ENCODE measurements around the gene TUBB1.
"Not testable (repeated sequence)": the region's sequence is repeated elsewhere in the genome, so short reads cannot be mapped to it uniquely, and the experiment has no call there.

TUBB1 gene

DNA sequence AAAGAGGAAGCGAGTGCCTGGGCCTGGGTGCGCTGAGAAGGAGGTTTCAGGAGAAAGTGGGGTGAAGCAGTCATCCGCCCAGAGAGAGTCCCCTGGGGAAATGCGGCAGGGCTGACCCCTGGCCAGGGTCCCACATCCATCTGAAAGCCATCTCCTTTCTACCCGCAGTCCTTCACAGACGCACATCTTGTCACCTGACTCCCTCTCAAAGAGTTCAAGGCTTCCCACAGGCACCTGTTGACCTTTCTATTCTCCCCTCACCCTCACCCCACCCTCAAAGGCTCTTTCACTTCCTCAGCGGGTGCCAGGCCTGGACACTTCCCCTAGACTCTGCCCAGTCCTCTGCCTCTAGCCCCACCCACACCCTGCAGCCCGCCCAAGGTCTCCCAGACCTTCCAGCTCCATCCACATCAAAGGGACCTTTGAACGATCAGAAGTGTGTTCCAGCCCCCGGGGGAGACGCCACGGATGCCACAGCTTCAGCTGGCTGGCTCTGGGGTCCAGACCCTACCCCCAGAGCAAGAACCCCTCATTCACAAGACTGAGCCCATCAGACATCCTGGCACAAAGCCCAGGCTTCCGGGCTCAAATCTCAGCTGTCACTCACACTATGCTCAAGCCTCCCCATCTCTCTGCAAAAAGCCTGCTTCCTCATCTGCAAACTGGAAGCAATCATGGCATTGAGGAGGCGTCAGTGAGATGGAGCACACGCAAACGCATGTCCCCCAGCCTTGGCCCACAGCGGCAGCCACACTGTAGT is 14.3 kb upstream of the TUBB1 start:
- peak; percentile 86 for FAIRE-seq
- DNase-seq (ENCODE audit: insufficient read length, low spot score), result no peak

DNA sequence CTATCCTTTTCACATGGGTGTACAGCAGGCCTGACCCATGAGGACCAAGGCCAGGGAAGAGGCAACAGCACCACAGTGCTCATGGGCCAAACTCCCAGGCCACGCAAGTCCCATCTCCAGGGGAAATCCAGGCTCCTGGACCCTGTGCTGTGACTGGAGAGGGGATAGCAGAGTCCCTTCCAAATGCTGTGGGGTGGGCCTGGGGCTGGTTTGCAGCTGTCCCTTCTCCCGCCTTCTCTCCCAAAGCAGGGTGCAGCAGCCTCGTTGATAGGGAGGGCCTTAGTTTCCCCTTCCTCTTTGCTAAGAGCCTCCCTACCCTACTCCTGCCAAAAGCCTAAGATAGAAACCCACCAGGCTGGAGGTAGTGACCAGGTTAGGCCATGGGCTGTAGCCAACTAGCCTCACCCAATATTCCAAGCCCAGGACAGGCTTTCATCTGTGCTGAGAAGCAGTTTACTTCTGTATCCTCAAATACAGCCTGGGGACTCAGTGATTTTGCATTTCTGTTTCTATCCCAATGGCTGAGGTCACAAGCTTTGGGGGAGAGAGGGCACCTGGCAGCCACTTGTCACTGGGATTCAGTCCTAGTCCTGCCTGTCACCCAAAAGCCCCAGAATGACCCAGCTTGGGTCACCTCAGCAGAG is 13.6 kb upstream of the TUBB1 start:
- FAIRE-seq, result peak; percentile 23
- no peak for DNase-seq (ENCODE audit: insufficient read length, low spot score)

DNA sequence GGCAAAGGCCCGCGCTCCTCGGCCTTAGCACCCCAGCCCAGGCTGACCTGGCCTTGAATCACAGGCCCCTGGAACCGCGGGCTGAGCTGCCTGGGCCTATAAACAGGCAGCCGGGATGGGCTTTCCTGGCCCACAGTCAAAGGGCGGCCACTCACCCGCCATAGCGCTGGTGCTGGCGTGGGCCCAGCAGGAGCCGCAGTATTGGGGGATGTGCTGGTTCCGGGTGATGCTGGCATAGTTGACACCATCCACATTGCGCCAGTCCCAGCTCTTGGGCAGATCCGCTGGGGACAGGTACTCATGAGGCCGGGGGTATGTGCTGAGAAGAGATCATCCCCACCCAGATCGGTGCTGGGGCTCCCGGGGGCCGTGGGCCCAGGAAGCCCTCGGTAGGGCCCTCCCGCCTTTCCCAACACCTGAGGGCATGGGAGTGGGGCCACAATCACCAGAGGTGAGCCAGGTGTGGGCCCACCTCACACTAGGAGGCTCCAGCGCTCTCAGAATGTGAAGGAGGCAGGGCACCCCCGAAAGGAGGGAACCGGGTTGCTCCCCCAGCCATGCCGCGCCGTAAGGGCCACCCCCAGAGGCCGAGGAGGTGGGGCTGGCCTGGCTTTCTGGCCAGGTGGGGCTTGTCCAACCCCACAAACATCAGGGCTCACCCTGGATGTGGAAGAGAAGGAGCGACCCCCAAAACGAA is 12.9 kb upstream of the TUBB1 start:
- no peak for DNase-seq (ENCODE audit: insufficient read length, low spot score)
- peak; percentile 20 for FAIRE-seq

DNA sequence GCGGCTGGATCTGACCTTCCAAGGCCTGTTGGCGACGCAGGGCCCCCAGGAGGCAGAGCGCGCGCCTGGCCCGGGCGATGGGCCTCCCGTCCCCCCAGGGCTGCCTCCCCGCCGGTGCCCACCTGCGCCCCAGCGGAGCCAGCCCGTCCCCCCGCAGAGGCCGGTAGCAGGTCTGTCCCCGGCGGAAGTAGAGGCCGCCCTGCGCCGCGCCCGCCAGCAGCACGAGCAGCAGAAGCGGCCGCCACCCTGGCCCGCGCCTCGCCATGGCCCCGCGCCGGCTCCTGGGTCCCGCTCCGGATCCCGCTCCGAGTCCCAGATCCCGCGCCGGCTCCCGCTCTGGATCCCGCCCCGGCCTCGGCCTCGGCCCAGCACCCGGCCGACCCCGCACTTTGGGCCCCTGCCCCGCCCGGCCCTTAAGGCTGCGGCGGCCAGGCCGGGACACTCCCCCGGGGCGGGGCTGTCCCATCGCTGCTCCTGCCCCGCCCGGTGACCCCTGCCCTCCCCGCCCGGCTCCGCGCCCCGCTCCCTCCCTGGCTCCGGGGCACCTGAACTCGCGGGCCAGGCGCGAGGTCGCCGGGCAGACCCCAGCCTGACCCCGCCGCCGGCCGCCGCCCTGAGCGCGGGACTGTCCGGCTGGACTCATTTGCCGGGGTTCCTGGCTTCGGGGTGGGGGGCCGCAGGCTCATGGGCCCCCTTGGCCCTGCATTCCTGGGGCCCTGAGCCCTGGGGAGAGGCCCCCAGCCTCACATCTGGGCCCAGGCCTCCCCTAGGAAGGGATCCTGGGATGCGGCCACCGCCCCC is 12.2 kb upstream of the TUBB1 start, which contains the start of gene CTSZ:
CTSZ (minus strand) TSS at position 391 of the 801 bp plus-strand sequence; CDS start at position 265, 126 bp downstream.
- FAIRE-seq (peak; percentile 94), DNase-seq (ENCODE audit: insufficient read length, low spot score) (peak; percentile 91)

DNA sequence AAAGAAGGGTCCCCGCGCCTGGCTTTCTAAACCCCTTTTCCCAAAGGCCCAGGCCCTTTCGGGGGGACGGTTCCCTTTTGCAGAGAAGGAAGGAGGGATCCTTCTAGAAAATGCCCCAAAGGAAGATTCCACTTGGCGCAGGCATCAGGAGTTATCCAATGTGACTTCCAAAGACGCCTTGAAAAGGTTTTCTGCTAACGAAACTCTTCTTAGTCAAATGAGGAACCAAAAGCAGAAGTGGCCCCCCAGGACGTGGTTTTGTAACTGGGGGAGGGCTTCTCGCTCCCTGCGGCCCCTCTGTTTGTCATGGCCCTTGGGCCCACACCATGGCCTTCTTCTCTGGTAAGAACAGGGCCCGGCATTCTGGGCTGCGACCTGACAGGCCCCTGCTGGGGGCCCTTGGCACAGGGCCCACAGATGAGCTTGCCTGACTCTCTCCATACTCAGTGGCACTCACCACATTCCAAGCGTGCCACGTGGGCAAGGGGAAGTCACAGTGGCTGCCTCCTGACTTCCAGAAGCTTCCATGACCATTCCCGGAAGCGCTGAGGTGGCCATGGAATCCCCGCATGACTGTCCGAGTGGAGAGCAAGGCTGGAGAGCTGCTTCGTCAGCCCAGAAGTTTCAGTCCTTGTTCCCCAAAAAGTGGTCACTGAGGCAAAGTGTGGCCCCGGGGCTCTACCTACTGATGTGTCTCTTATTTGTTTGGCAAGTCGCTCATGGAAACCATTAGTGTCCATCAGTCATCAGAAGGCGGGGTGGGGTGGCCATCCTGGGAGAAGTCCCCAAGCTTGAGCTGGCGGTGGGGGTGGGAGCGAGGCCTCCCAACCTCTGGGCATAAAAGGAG is 11.3 kb upstream of the TUBB1 start:
- FAIRE-seq (no peak), DNase-seq (ENCODE audit: insufficient read length, low spot score) (no peak)

DNA sequence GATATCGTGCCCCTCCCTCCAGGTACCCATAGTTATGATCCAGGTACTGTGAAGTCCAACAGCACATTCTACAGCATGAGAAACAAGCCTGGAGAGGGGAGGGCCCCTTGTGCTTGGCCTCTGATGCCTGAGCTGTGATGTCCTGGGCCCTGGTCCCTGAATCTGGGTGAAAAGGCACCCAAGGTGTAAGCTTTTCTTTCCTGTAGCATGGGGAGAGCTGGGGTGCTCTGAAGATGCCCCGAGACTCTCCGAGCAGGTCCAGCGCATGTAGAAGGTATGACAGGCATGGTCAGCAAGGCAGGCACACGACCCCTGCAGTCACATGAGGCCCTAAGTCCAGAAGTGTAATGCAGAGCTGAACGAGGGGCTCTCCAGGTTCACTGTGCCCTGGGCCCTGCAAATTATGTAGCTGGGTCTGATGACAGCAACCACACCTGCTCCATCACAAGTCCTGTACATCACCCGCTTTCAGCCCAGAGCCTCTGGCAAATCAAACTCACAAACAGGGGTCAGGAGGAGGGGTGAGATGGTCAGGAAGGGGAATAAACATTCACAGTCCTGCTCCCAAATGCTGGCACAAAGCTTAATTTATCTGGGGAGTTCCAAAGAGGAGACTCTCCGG is 10.4 kb upstream of the TUBB1 start:
- DNase-seq (ENCODE audit: insufficient read length, low spot score) (no peak), FAIRE-seq (peak; percentile 4)

DNA sequence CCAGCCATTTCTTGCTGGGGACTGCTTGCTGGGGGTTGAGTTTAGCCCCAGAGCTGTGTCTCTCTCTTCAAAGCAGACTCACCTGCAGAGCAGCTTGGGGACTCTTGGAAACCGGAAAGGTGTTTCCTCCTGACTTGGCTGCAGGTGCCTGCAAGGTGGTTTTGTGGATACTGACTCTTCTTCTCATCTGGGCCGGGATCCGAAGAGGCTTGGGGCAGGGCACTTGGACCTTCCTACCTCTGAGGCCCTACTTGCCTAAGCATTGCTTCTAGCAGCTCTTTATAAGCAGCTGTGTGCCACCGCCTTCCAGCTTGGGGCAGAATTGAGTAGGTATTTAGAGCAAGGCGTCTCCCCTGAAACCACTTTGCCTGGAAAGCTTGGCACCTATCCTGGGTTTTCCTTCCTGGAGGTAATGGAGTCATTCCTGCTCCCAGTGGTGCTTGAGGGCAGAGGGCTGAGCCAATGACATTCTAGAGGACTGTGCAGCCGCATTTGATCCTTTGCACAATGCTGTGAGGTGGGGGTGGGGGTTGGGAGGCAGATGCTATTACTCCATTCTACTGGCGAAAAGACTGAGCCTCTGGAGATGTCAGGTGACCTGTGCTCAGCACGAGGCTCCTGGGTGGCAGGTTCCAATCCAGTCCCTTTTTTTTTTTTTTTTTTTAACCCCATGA is 8.8 kb upstream of the TUBB1 start:
- no peak for DNase-seq (ENCODE audit: insufficient read length, low spot score)
- no peak for FAIRE-seq

DNA sequence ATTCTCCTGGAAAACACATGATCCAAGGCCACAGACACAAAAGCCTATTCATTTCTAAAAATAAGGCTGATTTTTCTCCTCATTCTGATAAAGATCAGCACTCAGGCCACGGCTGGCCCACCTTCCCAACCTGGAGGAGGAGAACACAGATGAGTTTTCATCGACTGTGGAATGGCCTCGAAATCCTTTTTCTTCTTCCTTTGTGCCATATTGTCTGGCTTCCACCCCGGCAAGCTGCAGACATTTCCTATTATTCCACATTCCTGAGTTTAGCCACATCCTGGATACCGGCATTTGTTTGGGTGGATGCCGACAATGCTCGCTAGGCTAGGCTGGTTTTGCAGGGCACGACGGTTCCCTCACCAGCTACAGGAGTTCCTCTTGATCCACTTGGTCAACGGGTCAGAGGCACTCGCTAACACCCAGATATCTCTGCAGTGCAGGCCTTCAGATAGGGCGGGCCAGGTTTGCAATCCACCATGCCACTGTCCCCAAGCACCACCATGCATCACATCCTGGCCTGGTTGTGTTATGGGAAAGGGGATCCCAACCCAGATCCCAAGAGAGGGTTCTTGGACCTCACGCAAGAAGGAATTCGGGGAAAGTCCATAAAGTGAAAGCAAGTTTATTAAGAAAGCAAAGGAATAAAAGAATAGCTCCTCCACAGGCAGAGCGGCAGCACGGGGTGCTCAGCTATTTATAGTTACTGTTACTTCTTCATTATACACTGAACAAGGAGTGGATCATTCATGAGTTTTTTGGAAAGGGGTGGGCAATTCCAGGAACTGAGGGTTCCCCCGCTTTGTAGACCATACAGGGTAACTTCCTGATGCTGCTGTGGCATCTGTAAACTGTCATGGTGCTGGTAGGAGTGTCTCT is 8.0 kb upstream of the TUBB1 start:
- FAIRE-seq, result peak; percentile 98

DNA sequence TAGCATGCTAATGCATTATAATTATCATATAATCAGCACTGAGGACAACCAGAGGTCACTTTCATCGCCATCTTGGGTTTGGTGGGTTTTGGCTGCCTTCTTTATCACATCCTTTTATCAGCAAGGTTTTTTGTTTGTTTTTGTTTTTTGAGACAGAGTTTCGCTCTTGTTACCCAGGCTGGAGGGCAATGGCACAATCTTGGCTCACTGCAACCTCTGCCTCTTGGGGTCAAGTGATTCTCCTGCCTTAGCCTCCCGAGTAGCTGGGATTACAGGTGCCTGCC is 7.4 kb upstream of the TUBB1 start:
- not testable (repeated sequence) for DNase-seq (ENCODE audit: insufficient read length, low spot score); FAIRE-seq

More for the DNA sequence above, 8.0 kb upstream of the TUBB1 start:
- DNase-seq (ENCODE audit: insufficient read length, low spot score), result peak; percentile 96

DNA sequence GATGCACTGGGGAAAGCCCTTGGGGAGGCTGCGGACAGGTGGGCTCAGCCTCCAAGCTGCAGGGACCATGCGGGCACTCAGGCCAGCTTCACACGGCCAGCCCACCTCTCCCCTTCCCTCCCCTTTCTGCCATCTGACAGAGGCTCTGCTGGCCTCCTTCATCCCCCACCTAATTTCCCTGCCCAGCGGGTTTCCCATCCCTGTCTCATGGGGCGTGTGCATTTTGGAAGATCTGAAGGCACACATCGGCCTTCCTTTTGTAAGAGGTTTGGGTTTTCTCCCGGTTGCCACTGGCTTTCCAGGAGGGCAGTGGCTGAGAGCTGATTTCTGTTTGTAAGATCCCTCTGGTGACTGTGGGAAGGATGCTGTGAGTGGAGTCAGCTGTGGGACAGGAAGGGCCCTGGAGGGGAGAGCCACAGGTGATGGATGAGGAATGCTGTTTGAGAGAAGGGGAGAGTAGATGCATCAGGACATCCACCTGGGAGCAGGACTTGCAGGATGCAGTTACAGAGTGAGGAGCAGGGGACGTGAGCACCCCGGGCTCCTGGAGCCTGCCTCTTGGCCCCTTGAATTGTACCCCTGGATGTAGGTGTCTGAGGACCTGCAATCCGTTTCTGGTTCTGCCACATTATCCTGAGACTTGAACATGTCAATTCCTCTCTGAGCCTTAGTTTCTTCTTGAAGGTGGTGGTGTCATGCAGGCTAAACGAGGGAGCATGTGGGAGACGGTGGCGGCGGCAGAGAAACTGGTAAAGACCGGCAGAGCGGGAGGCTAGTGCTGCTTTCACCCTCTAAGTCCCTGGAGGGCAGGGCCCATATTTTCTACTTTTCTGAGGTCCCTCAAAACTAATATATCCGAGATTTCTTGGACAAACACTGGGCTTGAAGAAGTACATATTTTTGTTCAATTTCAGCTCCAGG is 5.9 kb upstream of the TUBB1 start:
- FAIRE-seq, result no peak
- no peak for DNase-seq (ENCODE audit: insufficient read length, low spot score)

DNA sequence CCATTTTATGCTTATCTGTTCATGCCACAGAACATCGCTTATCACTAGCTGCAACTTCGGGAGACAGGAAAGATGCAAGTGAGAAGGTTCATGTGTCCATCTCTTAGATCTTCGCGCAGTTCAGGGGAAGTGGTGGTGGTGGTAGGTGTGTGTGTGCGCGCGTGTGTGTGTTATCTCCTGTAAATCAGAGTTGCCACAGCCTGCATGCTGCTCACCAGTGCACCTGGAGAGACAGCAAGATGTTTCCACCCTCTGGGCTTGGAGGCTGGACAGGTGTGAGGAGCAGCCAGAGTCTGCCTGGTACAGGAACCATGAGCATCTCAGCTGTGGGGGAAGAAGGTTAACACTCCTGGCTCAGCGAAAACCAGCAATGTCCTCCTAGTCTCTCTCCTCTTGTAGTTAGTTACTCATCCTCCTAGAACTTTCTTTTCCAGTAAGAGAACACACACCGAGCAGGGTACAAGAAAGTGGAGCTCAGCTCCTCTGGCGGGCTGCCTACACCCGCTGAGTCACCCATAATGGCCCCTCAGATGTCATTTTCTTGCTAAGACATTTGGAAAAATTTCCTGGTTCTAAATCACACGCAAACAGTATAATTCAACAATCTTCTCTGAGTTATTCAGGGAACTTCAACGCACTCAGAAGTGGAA is 5.1 kb upstream of the TUBB1 start:
- DNase-seq (ENCODE audit: insufficient read length, low spot score) (no peak), FAIRE-seq (peak; percentile 83)

DNA sequence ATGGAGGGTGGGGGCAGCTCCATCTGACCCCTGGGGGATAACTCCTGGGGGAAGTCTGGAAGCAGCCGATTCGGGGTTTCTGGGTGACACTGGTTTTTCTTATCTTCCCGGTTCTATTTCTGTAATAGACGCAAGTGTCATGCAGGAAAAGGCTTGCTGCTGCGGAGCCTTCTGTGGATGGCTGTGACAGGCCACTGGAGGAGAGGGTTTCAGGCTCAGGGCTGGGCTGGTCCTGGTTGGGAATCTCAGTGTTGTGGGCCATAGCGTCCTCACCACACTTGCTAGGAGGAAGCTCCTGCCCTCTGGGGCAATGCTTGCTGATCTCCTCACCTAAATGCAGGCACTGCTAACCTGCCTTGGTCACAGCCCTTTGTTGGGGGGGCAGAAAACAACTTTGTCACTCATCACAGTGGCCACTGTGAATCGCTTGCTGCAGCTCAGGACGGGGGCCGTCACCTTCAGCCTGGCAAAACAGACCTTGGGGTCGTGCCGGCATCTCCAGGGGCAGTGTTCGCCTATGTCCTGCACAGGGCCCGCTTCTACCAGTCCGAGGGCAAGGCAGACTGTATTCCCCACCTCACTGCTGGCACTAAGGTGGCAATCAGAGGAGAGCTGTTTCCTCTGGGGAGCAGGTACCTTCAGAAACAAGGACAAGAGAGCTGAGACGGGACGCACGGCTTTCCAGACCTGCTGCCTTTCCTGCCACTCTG is 4.4 kb upstream of the TUBB1 start:
- FAIRE-seq (no peak), DNase-seq (ENCODE audit: insufficient read length, low spot score) (no peak)

DNA sequence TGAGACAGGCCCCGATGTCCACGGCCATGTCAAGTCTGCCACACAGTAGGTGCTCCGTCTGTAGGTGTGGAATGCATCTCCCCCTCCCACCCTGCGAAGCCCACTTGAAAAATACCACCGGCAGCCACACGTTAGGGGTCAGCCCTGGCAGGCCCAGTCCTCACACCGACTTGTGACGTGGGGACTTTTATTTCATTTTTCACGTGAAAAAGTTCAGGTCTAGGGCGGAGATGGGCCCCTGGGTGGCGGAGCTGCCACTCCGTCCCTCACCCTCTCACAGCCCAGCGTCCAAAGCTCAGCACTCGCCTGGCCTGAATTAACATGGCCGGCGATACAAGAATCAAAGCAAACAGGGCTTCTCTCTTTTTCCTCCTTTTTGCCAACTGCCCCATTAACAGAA is 3.8 kb upstream of the TUBB1 start:
- no peak for DNase-seq (ENCODE audit: insufficient read length, low spot score)
- no peak for FAIRE-seq

DNA sequence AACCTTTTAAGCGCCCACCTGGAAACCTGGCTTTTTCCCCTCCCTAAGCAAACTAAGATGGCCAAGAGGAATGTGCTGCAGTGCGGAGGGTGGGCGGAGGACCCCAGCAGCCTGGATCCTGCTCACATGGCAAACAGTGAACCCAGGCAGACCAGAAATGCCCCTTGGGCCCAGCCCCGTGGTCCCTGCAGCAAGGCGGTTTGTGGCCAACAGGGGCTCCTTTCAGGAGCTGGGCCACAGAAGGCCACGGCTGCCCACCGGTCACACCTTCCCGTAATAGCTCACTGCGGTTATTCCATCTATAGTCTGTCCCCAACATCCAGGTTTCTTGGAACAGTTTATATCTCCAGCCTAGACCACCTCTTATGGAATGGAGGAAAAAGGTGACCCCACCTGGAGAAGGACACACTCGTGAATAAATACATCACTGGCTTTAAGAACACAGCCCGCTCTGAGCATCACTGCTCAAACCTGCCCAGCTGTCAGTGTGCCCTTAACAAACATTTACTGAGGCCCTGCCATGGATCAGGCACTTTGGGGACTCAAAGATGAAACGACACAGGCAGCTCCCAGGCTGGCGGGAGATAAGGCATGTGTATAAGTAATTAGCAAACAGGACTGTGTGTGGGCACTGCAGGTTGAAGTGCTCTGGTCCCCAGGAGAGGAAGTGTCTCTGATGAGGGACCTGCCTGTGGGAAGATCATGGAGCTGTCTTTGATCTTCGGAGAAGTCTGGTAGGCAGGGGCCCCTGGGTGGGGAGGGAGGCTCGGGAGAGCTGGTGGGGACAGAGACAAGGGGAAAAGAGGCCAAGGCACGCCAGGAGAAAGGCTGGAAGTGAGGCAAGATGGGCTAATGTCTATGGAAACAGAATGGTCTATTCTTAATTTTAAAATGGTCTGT is 3.2 kb upstream of the TUBB1 start:
- FAIRE-seq (no peak), DNase-seq (ENCODE audit: insufficient read length, low spot score) (no peak)

All from HTR-8/SVneo (cell line).